ENCODE data around the gene FLT3LG. TPM values are rescaled to one million over a fixed set of nuclear protein-coding genes. Genes with fewer than 3 reads are reported as not detected.

FLT3LG gene
- total and polyA plus RNA-seq, 9 of the 15 experiments (the other 6 are each of a cell fraction or from before 2014, with no cell fraction given): 0.31 to 6.4 (median 1.1) TPM

- no peak for TF ChIP-seq MLLT1 (IDR thresholded peaks at IDR 0.05)
- TF ChIP-seq ZBED1 (IDR thresholded peaks at IDR 0.05): peak; percentile 61
- no peak for TF ChIP-seq NR1H2 (CRISPR knock-in tag; IDR thresholded peaks at IDR 0.05)
- TF ChIP-seq ZNF740 (CRISPR knock-in tag; IDR thresholded peaks at IDR 0.05): no peak
- TF ChIP-seq ZNF740 (tag; IDR thresholded peaks at IDR 0.05): no peak
- TF ChIP-seq YY1 (IDR thresholded peaks at IDR 0.05; ENCODE audit: borderline replicate concordance in 1 of 3, control insufficient read depth in 1 of 3, extremely low read depth in 1 of 3, insufficient read depth in 3 of 3, insufficient read length in 1 of 3, insufficient replicate concordance in 2 of 3, low read depth in 1 of 3, low read length in 2 of 3): no peak
- TF ChIP-seq ATF6 (CRISPR knock-in tag; IDR thresholded peaks at IDR 0.05): peak; percentile 68; the same call in 1 of the 2 replicates
- TF ChIP-seq ZNF512 (tag; IDR thresholded peaks at IDR 0.05): no peak
- TF ChIP-seq CLOCK (CRISPR knock-in tag; IDR thresholded peaks at IDR 0.05; ENCODE audit: borderline replicate concordance): no peak
- no peak for TF ChIP-seq ATF2 (CRISPR knock-in tag; IDR thresholded peaks at IDR 0.05)
- TF ChIP-seq TBL1XR1 (IDR thresholded peaks at IDR 0.05; ENCODE audit: low read length in 2 of 2): 0 out of 4 replicates have a peak, but pooled peaks of 1 of the 2 experiments have one; percentile 41
- no peak for TF ChIP-seq KDM1A (IDR thresholded peaks at IDR 0.05)
- TF ChIP-seq ZNF431 (CRISPR knock-in tag; IDR thresholded peaks at IDR 0.05): no peak
- TF ChIP-seq KAT8 (IDR thresholded peaks at IDR 0.05; ENCODE audit: low read depth): no peak
- no peak for TF ChIP-seq ZNF133 (CRISPR knock-in tag; IDR thresholded peaks at IDR 0.05)
- TF ChIP-seq PHB (CRISPR knock-in tag; IDR thresholded peaks at IDR 0.05): no peak
These were observed 18.8 kb downstream of the FLT3LG start (continued) for GRCh38 chr19:49492573-49493405.
